NB4 (cell line): Measurements from ENCODE around the gene OR2T2.
"Not testable (repeated sequence)": the region's sequence is repeated elsewhere in the genome, so short reads cannot be mapped to it uniquely, and the experiment has no call there.

Experiments
- DNase-seq: peaks from one replicate; pipeline ENCODE4 v3.0.0; 2010; ENCODE audit warnings: low read depth
- H3K4me3 ChIP-seq: one replicate; pipeline ENCODE4 v1.5.1; 2011; ENCODE audit warnings: mild to moderate bottlenecking, low read depth, low read length, moderate library complexity
- CTCF ChIP-seq: IDR thresholded peaks from one replicate; pipeline ENCODE4 v1.5.1; 2012; ENCODE audit warnings: low read depth, low read length
- MAX ChIP-seq: IDR thresholded peaks from 2 replicates; pipeline ENCODE4 v1.6.1; 2011; ENCODE audit warnings: low read depth, low read length
- MYC ChIP-seq: IDR thresholded peaks from 2 replicates; pipeline ENCODE4 v1.6.1; 2011; ENCODE audit warnings: low read depth, low read length
- POLR2A ChIP-seq: IDR thresholded peaks from 2 replicates; pipeline ENCODE4 v1.6.1; 2011; ENCODE audit warnings: mild to moderate bottlenecking; ENCODE audit not compliant: insufficient read length; ENCODE audit errors: extremely low read depth

OR2T2 gene

GRCh38 chr1:248455045-248455444 lies 9.6 kb downstream of the OR2T2 start:
- DNase-seq, H3K4me3 ChIP-seq: not testable (repeated sequence)

GRCh38 chr1:248456635-248457034 lies 11.2 kb downstream of the OR2T2 start:
- H3K4me3 ChIP-seq, DNase-seq: not testable (repeated sequence)

DNA sequence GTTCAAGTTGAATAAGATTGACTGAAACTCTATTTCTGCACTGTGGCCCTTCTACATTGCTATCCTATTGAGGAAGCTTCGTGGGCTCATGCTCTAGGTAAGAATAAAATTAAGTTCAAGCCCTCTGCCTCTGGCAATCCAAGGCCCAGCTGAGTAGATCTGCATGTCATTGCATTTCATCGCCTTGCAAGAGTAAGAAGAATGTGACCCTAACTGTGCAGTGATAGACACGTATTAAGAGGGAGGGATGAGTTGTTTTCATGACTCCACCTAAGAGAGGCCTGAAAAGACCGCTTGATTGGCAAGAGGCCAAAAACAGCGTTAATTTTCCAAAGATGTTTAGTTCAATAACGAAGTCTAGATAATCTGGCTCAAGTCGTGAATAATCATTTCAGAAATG lies 13.7 kb downstream of the OR2T2 start:
- not testable (repeated sequence) for H3K4me3 ChIP-seq, DNase-seq

DNA sequence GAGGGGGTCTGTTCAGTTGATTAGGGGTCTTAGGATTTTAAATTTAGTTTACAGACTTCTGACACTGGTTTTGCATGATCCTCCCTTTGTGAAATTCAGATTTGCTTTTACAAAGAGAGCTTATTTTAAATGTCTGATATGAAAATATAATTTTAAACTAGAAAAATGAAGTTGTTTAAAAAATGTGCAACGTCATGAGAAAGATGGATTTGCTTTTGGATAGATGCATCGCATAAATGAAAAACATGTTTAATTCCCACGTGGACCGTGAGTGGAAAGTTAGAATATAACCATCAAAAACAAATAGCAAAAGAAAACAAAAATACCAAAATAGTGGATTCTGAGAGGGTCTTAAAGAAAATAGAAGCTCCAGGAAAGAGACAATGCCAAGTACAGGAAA lies 25.7 kb downstream of the OR2T2 start:
- TF ChIP-seq MAX (no peak), CTCF (no peak), MYC (no peak), POLR2A (no peak)
- H3K4me3 ChIP-seq, result no peak overlapping the region
- no peak for DNase-seq

- H3K4me3 ChIP-seq, DNase-seq: not testable (repeated sequence)
Observed at GRCh38 chr1:248472111-248472510, 26.7 kb downstream of the OR2T2 start.

DNA sequence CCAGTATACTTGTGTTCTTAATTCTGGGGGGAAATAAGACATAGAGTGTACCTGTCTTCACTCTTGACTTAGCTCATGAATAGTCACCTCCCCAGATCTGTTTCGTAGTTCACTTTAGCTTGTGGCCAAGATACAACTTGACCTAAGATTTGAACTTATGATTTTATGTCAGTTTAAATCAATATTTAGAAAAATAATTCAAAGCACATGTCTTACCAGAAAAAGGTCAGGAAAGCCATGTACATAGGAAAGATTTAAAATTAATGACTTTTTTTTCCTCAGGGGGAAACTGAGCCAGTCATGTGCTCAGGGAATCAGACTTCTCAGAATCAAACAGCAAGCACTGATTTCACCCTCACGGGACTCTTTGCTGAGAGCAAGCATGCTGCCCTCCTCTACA lies 27.6 kb downstream of the OR2T2 start, which contains the start of gene OR2T3:
TSS of gene OR2T3 (plus strand) at position 301 of the 400 bp plus-strand sequence. CDS start at position 301, 0 bp downstream.
- DNase-seq, H3K4me3 ChIP-seq: not testable (repeated sequence)

DNA sequence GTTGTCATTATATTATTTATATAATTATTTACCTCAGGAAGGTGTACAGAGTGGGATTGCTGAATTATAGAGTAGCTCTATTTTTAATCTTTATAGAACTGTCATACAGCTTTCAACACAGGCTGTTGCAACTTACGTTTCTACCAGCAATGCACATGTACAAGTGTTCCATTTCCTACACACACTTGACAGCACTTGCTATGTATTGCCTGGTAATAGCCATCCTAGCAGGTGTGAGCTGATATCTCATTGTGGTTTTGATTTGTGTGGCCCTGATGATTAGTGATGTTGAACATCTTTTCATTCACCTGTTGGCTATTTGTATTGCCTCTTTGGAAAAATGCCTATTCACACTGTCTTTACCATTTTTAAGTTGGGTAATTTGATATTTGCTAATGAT lies 30.2 kb downstream of the OR2T2 start:
- H3K4me3 ChIP-seq, DNase-seq: not testable (repeated sequence)

- H3K4me3 ChIP-seq, DNase-seq: not testable (repeated sequence)
Observed at GRCh38 chr1:248481686-248482579, 36.5 kb downstream of the OR2T2 start.

GRCh38 chr1:248488289-248488688 lies 42.9 kb downstream of the OR2T2 start, which contains the start of gene OR2T5:
Gene OR2T5 (plus strand): TSS chr1:248488589. CDS start chr1:248488589, 0 bp downstream.
- DNase-seq, H3K4me3 ChIP-seq: not testable (repeated sequence)

GRCh38 chr1:248496661-248497060 lies 51.2 kb downstream of the OR2T2 start:
- H3K4me3 ChIP-seq, DNase-seq: not testable (repeated sequence)

GRCh38 chr1:248500305-248501035 lies 55.0 kb downstream of the OR2T2 start:
- DNase-seq, H3K4me3 ChIP-seq: not testable (repeated sequence)
